ENCODE results near the gene ADSL. TPM values are rescaled to one million over a fixed set of nuclear protein-coding genes. Genes with fewer than 3 reads are reported as not detected.

The ADSL gene
- total and polyA plus RNA-seq, 9 of the 15 experiments (the other 6 are each of a cell fraction or from before 2014, with no cell fraction given), result 112 to 322 (median 146) TPM

GRCh38 chr22:40346185-40347118 is at the start of gene ADSL (continued):
- TF ChIP-seq CHD7 (IDR thresholded peaks at IDR 0.05; ENCODE audit: low read depth, low read length) (no peak), ETV6 (IDR thresholded peaks at IDR 0.05; ENCODE audit: borderline replicate concordance in 1 of 2, low read depth in 2 of 2, low read length in 1 of 2) (no peak), ETV6 (CRISPR knock-in tag; IDR thresholded peaks at IDR 0.05; ENCODE audit: borderline replicate concordance) (no peak), POLR2H (tag; IDR thresholded peaks at IDR 0.05; ENCODE audit: low read depth) (peak; percentile 78), CCNT2 (IDR thresholded peaks at IDR 0.05; ENCODE audit: borderline replicate concordance, extremely low read depth, insufficient read length, low read depth, low read length) (peak; percentile 52), ZNF707 (CRISPR knock-in tag; conservative IDR thresholded peaks at IDR 0.05) (no peak), NCOA6 (IDR thresholded peaks at IDR 0.05) (no peak), ZNF589 (CRISPR knock-in tag; IDR thresholded peaks at IDR 0.05; ENCODE audit: low read depth) (no peak), TSHZ1 (CRISPR knock-in tag; IDR thresholded peaks at IDR 0.05) (no peak), DPF2 (IDR thresholded peaks at IDR 0.05) (no peak), ZNF778 (CRISPR knock-in tag; IDR thresholded peaks at IDR 0.05) (no peak)

Measured in K562 (cell line).